Lower leg skin (tissue), 4 donors: Measurements from ENCODE around the gene SUPT7L. TPM values are rescaled to one million over a fixed set of nuclear protein-coding genes. Genes with fewer than 3 reads are reported as not detected.

Source experiments
- DNase-seq, 2 donors: peaks; one replicate each; pipeline ENCODE4 v3.0.0-alpha.2; 2019; ENCODE audit warnings: low spot score in 2 of 2
- H3K4me3 ChIP-seq: fragments of 200-600 bp; sonication (generic); 2 replicates; pipeline ENCODE4 v1.5.1; 2017; ENCODE audit warnings: mild to moderate bottlenecking, low read depth; ENCODE audit not compliant: poor library complexity, severe bottlenecking
- POLR2A ChIP-seq, 2 donors: fragments of 450-650 bp; IDR thresholded peaks; one replicate each; pipeline ENCODE4 v1.6.1; 2016 to 2017; ENCODE audit warnings: antibody characterized with exemption in 2 of 2, mild to moderate bottlenecking in 1 of 2, moderate library complexity in 1 of 2
- WGBS, 2 donors: methylation state at CpG; one replicate each; pipeline ENCODE4 v1.1.5; 2018; 5-methylcytosine and 5-hydroxymethylcytosine counted together
- intact Hi-C: fragments of 100-400 bp; cut with DNase I; formaldehyde crosslinking; loops from one replicate; pipeline ENCODE4 v1.15.0; 2023; ENCODE audit warnings: low total_unique reads
- total RNA-seq, 4 donors: library from RNA; depleted of rRNA; stranded (reverse); fragments of >200 nt; gene quantifications; one replicate each; pipeline ENCODE4 v1.1.0, GENCODE V29; 2016
- TF ChIP-seq, protein P1 (sequence below), 3 donors: fragments of 450-650 bp; IDR thresholded peaks; one replicate each; pipeline ENCODE4 v1.5.1; 2016; ENCODE audit warnings: antibody characterized with exemption in 3 of 3, mild to moderate bottlenecking in 3 of 3, moderate library complexity in 2 of 3

Gene SUPT7L
- total RNA-seq, 4 donors from 2014 or later: 9.7 to 16.9 (median 14.9) TPM

DNA sequence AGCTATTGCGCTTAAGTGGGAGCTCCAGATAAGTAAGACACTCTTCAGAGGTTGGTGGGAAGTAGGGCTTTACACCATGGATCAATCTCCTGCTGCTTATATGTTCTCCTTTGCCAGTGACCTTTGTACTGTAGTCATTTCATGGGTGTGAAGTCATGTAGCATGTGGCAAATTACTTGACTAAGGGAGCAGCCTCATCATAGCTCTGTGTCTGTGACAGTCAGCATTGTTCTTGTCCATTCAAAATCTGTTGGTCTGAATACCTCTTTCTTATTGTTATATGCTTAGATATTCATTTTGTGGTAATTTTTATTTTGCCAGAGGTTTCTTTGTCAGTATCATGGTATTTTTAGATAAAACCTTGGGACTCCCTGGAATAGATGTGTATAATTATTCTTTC, 18.4 kb upstream of the SUPT7L start:
- TF ChIP-seq, protein P1, sequence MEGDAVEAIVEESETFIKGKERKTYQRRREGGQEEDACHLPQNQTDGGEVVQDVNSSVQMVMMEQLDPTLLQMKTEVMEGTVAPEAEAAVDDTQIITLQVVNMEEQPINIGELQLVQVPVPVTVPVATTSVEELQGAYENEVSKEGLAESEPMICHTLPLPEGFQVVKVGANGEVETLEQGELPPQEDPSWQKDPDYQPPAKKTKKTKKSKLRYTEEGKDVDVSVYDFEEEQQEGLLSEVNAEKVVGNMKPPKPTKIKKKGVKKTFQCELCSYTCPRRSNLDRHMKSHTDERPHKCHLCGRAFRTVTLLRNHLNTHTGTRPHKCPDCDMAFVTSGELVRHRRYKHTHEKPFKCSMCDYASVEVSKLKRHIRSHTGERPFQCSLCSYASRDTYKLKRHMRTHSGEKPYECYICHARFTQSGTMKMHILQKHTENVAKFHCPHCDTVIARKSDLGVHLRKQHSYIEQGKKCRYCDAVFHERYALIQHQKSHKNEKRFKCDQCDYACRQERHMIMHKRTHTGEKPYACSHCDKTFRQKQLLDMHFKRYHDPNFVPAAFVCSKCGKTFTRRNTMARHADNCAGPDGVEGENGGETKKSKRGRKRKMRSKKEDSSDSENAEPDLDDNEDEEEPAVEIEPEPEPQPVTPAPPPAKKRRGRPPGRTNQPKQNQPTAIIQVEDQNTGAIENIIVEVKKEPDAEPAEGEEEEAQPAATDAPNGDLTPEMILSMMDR (IDR thresholded peaks at IDR 0.05): no peak
- no peak for TF ChIP-seq POLR2A (IDR thresholded peaks at IDR 0.05)
- intact Hi-C loops: no loop called here
- no peak for DNase-seq
- whole genome bisulfite sequencing, 2 donors: 95 to 100% methylated on average over 1 of the region's 1 CpG
- H3K4me3 ChIP-seq: no peak overlapping the region

DNA sequence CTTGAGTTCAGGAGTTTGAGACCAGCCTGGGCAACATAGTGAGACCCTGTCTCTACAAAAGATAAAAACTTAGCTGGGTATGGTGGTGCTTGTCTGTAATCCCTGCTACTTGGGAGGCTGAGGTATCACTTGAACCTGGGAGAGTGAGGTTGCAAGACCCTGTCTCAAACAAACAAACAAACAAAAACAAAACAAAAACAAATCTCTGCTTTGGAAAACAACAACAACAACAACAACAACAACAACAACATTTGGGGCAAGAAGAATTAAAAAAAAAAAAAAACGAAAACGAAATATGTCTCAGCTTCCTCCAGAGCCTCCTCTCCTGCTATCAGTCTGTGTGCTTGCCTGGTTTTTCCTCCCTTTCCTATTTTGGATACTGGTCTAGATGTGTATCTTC, 17.2 kb upstream of the SUPT7L start:
- TF ChIP-seq POLR2A (IDR thresholded peaks at IDR 0.05): no peak
- TF ChIP-seq, protein P1 (IDR thresholded peaks at IDR 0.05): no peak
- DNase-seq: no peak
- 91 to 92% methylated on average over 2 of the region's 2 CpGs for WGBS, 2 donors
- H3K4me3 ChIP-seq: no peak overlapping the region
- intact Hi-C loops: no loop called here

DNA sequence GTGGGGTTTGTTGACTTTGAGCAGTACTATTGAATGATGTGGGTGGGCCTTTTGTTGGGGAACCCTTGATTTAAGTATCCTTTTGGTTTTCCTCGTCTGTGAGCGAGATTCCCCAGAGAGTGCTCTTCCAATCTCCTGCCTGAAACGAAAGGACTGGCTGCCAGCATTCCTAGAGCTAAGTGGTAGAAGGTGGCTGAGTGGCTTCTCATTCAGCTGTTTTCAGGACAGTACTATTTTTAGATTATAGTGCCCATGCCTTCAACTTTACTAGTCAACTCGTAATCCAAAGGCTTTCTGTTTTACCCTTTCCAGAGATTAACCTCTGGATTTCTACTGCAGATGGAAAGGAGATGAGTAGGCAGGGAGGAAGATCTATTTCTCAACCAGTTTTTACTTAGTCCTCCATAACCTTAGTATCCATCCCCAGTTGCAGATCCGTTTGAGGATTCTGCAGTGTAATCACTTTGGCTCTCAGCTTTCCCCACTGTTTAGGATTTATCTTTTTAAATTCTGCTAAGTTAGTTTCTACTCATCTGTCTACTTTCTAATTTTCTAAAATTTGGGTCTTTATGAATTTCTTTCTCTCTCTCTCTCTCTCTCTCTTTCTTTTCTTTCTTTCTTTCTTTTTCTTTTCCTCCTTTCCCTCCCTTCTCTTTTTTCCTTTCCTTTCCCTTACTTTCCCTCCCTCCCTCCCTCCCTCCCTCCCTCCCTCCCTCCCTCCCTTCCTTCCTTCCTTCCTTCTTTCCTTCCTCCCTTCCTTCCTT, 9.5 kb upstream of the SUPT7L start:
- no peak for DNase-seq
- intact Hi-C loops: no loop called here
- H3K4me3 ChIP-seq: no peak overlapping the region
- TF ChIP-seq POLR2A (IDR thresholded peaks at IDR 0.05): no peak
- TF ChIP-seq, protein P1 (IDR thresholded peaks at IDR 0.05): no peak
- WGBS, 2 donors: 83 to 90% methylated on average over 5 of the region's 5 CpGs

DNA sequence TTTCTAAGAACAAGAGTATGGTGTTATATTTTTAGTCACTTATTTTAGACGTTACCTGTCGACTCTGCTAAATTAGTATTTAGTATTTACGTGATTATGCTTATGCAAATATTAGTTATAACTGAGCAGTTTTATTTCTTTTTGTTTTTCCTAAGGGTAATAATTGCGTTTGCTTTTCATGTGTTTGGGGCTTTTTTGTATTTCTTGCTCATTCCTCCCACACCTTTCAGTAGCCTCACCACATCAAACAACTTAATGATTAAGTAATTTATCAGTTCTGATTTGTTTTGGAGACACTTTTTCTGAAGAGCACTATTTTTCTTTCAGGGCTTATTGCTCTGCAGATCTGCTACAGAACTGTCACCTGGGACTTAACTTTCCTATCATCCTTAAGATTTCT, 7.8 kb upstream of the SUPT7L start:
- TF ChIP-seq POLR2A (IDR thresholded peaks at IDR 0.05): no peak
- TF ChIP-seq, protein P1 (IDR thresholded peaks at IDR 0.05): no peak
- H3K4me3 ChIP-seq: no peak overlapping the region
- no peak for DNase-seq
- 86 to 90% methylated on average over 4 of the region's 4 CpGs for WGBS, 2 donors
- intact Hi-C loops: no loop called here

DNA sequence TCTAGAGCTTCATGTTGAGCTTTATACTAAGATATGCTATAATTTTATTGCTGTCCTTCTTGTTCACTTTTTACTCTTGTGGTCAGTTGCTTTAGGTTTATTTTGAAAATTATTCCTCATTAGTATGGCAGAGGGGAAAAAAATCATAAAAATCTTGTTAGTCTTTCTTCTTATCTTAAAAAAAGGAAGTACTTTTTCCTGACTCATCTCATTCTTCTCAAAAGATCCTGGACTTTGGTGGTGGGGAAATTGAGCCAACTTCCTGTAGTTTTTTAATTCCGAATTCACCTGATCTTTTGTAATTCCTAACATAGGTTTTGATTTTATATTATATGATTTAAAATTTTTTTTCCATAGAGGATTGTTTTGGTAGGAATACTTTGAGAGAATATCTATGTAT, 4.0 kb upstream of the SUPT7L start:
- no peak overlapping the region for H3K4me3 ChIP-seq
- 79 to 80% methylated on average over 1 of the region's 1 CpG for WGBS, 2 donors
- DNase-seq: no peak
- intact Hi-C loops: no loop called here
- no peak for TF ChIP-seq POLR2A (IDR thresholded peaks at IDR 0.05)
- TF ChIP-seq, protein P1 (IDR thresholded peaks at IDR 0.05): no peak
